Stimulated activated memory B cell treated with anti-CD40 and anti-IgM and Interleukin-4, amounts not matched to agents 10 μg/mL and 1 μg/mL and 100 μg/mL, for 72 hours (primary cell): ENCODE data around the gene MIER1.

Experiments
- ATAC-seq: fragments of 150-1000 bp; cut with Tn5 transposase; 2 replicates; pipeline ENCODE4 v1.10.0; 2021
- H3K27ac Mint-ChIP-seq: one replicate; pipeline ENCODE4 v1.8.0; 2022; ENCODE audit warnings: mild to moderate bottlenecking, mixed read lengths
- H3K27me3 Mint-ChIP-seq: one replicate; pipeline ENCODE4 v1.8.0; 2022; ENCODE audit warnings: mixed read lengths
- H3K36me3 Mint-ChIP-seq: one replicate; pipeline ENCODE4 v1.8.0; 2022; ENCODE audit warnings: mixed read lengths
- H3K4me1 Mint-ChIP-seq: one replicate; pipeline ENCODE4 v1.8.0; 2022; ENCODE audit warnings: mixed read lengths
- H3K4me3 Mint-ChIP-seq: one replicate; pipeline ENCODE4 v1.8.0; 2022; ENCODE audit warnings: mild to moderate bottlenecking, moderate library complexity, mixed read lengths
- H3K9me3 Mint-ChIP-seq: one replicate; pipeline ENCODE4 v1.8.0; 2022; ENCODE audit warnings: mixed read lengths

MIER1 gene

GRCh38 chr1:67001682-67002425, 77.1 kb downstream of the MIER1 start:
- H3K4me1 Mint-ChIP-seq = no peaks in the 10 kb centered on the region
- H3K9me3 Mint-ChIP-seq = no peaks in the 10 kb centered on the region
- H3K4me3 Mint-ChIP-seq = no peak overlapping the region
- peak overlapping the region; percentile 42 for H3K27ac Mint-ChIP-seq
- H3K27me3 Mint-ChIP-seq = no peaks in the 10 kb centered on the region
- H3K36me3 Mint-ChIP-seq = peaks cover 27% of the 10 kb centered on the region
- no peak for ATAC-seq

- H3K27ac Mint-ChIP-seq = no peak overlapping the region
- no peak overlapping the region for H3K4me3 Mint-ChIP-seq
- ATAC-seq = no peak
- no peaks in the 10 kb centered on the region for H3K27me3 Mint-ChIP-seq
- no peaks in the 10 kb centered on the region for H3K4me1 Mint-ChIP-seq
- no peaks in the 10 kb centered on the region for H3K9me3 Mint-ChIP-seq
- peaks cover 38% of the 10 kb centered on the region for H3K36me3 Mint-ChIP-seq
Measured at GRCh38 chr1:67004176-67004575, 79.4 kb downstream of the MIER1 start.

GRCh38 chr1:67005068-67005467, 80.3 kb downstream of the MIER1 start:
- H3K27ac Mint-ChIP-seq = no peak overlapping the region
- H3K4me3 Mint-ChIP-seq = no peak overlapping the region
- no peaks in the 10 kb centered on the region for H3K9me3 Mint-ChIP-seq
- no peak for ATAC-seq
- H3K36me3 Mint-ChIP-seq = peaks cover 47% of the 10 kb centered on the region
- H3K4me1 Mint-ChIP-seq = no peaks in the 10 kb centered on the region
- no peaks in the 10 kb centered on the region for H3K27me3 Mint-ChIP-seq

GRCh38 chr1:67009792-67010191, 85.0 kb downstream of the MIER1 start:
- H3K27me3 Mint-ChIP-seq = no peaks in the 10 kb centered on the region
- no peaks in the 10 kb centered on the region for H3K9me3 Mint-ChIP-seq
- ATAC-seq = no peak
- H3K4me3 Mint-ChIP-seq = no peak overlapping the region
- H3K36me3 Mint-ChIP-seq = peaks cover 51% of the 10 kb centered on the region
- no peaks in the 10 kb centered on the region for H3K4me1 Mint-ChIP-seq
- no peak overlapping the region for H3K27ac Mint-ChIP-seq

- Mint-ChIP-seq H3K27me3 (no peaks in the 10 kb centered on the region), H3K9me3 (no peaks in the 10 kb centered on the region), H3K4me1 (no peaks in the 10 kb centered on the region), H3K4me3 (no peak overlapping the region), H3K36me3 (peaks cover 40% of the 10 kb centered on the region), H3K27ac (no peak overlapping the region)
- ATAC-seq = no peak
Measured at GRCh38 chr1:67013573-67013972, 88.8 kb downstream of the MIER1 start.

- H3K36me3 Mint-ChIP-seq = peaks cover 38% of the 10 kb centered on the region
- no peak for ATAC-seq
- no peak overlapping the region for H3K27ac Mint-ChIP-seq
- H3K9me3 Mint-ChIP-seq = no peaks in the 10 kb centered on the region
- no peaks in the 10 kb centered on the region for H3K27me3 Mint-ChIP-seq
- peaks cover 4% of the 10 kb centered on the region for H3K4me1 Mint-ChIP-seq
- no peak overlapping the region for H3K4me3 Mint-ChIP-seq
Measured at GRCh38 chr1:67018574-67018973, 93.8 kb downstream of the MIER1 start.

GRCh38 chr1:67019121-67019520, 94.3 kb downstream of the MIER1 start:
- Mint-ChIP-seq H3K9me3 (no peaks in the 10 kb centered on the region), H3K4me3 (no peak overlapping the region), H3K36me3 (peaks cover 38% of the 10 kb centered on the region), H3K27ac (no peak overlapping the region), H3K27me3 (no peaks in the 10 kb centered on the region), H3K4me1 (peaks cover 4% of the 10 kb centered on the region)
- ATAC-seq = no peak

GRCh38 chr1:67019600-67020136, 94.9 kb downstream of the MIER1 start:
- Mint-ChIP-seq H3K27me3 (no peaks in the 10 kb centered on the region), H3K4me1 (peaks cover 4% of the 10 kb centered on the region), H3K27ac (no peak overlapping the region), H3K4me3 (no peak overlapping the region), H3K36me3 (peaks cover 43% of the 10 kb centered on the region), H3K9me3 (no peaks in the 10 kb centered on the region)
- no peak for ATAC-seq

GRCh38 chr1:67020304-67020703, 95.5 kb downstream of the MIER1 start:
- H3K9me3 Mint-ChIP-seq = no peaks in the 10 kb centered on the region
- H3K4me3 Mint-ChIP-seq = no peak overlapping the region
- H3K27ac Mint-ChIP-seq = no peak overlapping the region
- H3K27me3 Mint-ChIP-seq = no peaks in the 10 kb centered on the region
- ATAC-seq = no peak
- peaks cover 4% of the 10 kb centered on the region for H3K4me1 Mint-ChIP-seq
- H3K36me3 Mint-ChIP-seq = peaks cover 47% of the 10 kb centered on the region

GRCh38 chr1:67020765-67021164, 96.0 kb downstream of the MIER1 start:
- H3K9me3 Mint-ChIP-seq = no peaks in the 10 kb centered on the region
- H3K4me1 Mint-ChIP-seq = peaks cover 4% of the 10 kb centered on the region
- no peaks in the 10 kb centered on the region for H3K27me3 Mint-ChIP-seq
- no peak overlapping the region for H3K27ac Mint-ChIP-seq
- no peak overlapping the region for H3K4me3 Mint-ChIP-seq
- ATAC-seq = no peak
- peaks cover 51% of the 10 kb centered on the region for H3K36me3 Mint-ChIP-seq

- no peaks in the 10 kb centered on the region for H3K4me1 Mint-ChIP-seq
- peaks cover 41% of the 10 kb centered on the region for H3K36me3 Mint-ChIP-seq
- no peaks in the 10 kb centered on the region for H3K9me3 Mint-ChIP-seq
- H3K27ac Mint-ChIP-seq = no peak overlapping the region
- no peaks in the 10 kb centered on the region for H3K27me3 Mint-ChIP-seq
- ATAC-seq = no peak
- H3K4me3 Mint-ChIP-seq = no peak overlapping the region
Measured at GRCh38 chr1:67029472-67029871, 104.7 kb downstream of the MIER1 start.

- no peaks in the 10 kb centered on the region for H3K9me3 Mint-ChIP-seq
- no peak overlapping the region for H3K27ac Mint-ChIP-seq
- H3K4me3 Mint-ChIP-seq = no peak overlapping the region
- peaks cover 45% of the 10 kb centered on the region for H3K36me3 Mint-ChIP-seq
- ATAC-seq = no peak
- H3K27me3 Mint-ChIP-seq = no peaks in the 10 kb centered on the region
- no peaks in the 10 kb centered on the region for H3K4me1 Mint-ChIP-seq
Measured at GRCh38 chr1:67031121-67031858, 106.5 kb downstream of the MIER1 start.

GRCh38 chr1:67031859-67032247, 107.1 kb downstream of the MIER1 start:
- Mint-ChIP-seq H3K27me3 (no peaks in the 10 kb centered on the region), H3K27ac (no peak overlapping the region)
- ATAC-seq = no peak

More at GRCh38 chr1:67031859-67032247, 107.1 kb downstream of the MIER1 start:
- Mint-ChIP-seq H3K36me3 (peaks cover 51% of the 10 kb centered on the region), H3K9me3 (peaks cover 3% of the 10 kb centered on the region), H3K4me1 (no peaks in the 10 kb centered on the region), H3K4me3 (no peak overlapping the region)
